Left lobe of liver (tissue), 2 donors: Measurements from ENCODE around the gene LETM1. TPM values are rescaled to one million over a fixed set of nuclear protein-coding genes. Genes with fewer than 3 reads are reported as not detected.
A peak's percentile ranks its signal among the peaks of the same experiment; 100 is the strongest.

ENCODE experiments used
- ATAC-seq: fragments of 200-7000 bp; cut with Tn5 transposase; one replicate; pipeline ENCODE4 v1.9.1; 2020; ENCODE audit warnings: mild to moderate bottlenecking, moderate library complexity
- DNase-seq: peaks from one replicate; pipeline ENCODE4 v3.0.0-alpha.2; 2020; ENCODE audit warnings: low spot score
- total RNA-seq: library from RNA; stranded (reverse); gene quantifications from one replicate; pipeline ENCODE4 v1.2.1, GENCODE V29; 2021
- donor health status: DM: no; HTN: no; CAD: no; lungs with moderate emphysema.
- donor health status: DM: no; HTN: yes; CAD: no.

LETM1 gene
- total RNA-seq, 1 donor from 2014 or later = 28.1 TPM

DNA sequence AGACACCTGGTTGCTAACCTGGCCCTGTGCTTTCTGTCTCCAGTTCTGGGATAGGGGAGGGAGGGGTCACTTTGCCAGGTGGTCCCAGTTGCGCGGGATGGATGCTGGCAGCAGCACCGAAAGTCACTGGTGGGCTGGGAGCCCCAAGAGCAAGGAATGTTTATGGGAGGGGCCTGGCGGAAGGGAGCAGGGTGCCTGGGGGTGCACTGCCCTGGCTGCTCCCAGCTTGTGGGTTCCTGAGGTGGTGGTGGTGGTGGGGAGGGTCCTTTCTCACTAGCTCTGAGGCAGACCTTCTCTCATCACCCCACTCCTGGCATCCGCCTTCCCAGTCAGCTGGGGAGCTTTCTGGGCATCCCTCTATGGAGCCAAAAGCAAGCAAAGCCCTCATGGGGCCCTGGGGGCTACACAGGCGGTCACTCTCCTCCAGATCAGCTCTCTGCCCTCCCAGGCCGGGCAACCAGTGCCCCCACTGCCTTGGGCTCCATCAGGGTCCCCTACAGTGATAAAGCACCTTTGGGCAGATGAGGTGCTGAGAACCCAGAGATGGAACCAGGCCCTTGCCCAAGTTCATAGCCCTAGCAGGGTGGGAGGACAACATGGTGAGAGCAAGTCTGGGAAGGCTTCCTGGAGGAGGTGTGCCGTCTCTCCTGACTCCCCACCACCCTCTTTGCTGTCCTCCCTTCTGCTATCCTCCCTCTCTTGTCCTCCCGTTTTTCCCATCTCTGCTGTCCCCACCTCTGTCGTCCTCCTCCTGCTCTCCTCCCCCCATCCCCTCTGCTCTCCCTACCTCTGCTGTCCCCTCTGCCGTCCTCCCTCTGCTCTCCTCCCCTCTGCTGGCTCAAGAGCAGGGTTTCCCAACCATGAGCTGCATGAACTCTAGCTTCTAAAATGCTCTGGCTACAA, 46.9 kb downstream of the LETM1 start:
- no peak for DNase-seq
- peak; percentile 33 for ATAC-seq

DNA sequence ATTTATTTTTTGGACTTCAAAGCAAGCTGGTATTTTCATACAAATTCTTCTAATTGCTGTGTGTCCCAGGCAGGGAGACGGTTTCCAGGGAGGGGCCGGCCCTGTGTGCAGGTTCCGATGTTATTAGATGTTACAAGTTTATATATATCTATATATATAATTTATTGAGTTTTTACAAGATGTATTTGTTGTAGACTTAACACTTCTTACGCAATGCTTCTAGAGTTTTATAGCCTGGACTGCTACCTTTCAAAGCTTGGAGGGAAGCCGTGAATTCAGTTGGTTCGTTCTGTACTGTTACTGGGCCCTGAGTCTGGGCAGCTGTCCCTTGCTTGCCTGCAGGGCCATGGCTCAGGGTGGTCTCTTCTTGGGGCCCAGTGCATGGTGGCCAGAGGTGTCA, 47.6 kb downstream of the LETM1 start:
- DNase-seq (no peak), ATAC-seq (peak; percentile 8)

DNA sequence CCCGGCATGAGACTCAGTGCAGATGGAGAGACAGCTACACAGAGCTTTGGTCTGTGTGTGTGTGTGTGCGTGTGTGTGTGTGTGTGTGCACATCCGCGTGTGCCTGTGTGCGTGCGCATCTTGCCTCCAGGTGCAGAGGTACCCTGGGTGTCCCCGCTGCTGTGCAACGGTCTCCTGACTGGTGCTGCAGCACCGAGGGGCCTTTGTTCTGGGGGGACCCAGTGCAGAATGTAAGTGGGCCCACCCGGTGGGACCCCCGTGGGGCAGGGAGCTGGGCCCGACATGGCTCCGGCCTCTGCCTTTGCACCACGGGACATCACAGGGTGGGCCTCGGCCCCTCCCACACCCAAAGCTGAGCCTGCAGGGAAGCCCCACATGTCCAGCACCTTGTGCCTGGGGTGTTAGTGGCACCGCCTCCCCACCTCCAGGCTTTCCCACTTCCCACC, 48.6 kb downstream of the LETM1 start:
- ATAC-seq (no peak), DNase-seq (no peak)

- DNase-seq (no peak), ATAC-seq (no peak)
Observed at GRCh38 chr4:1806596-1807331, 49.2 kb downstream of the LETM1 start.

GRCh38 chr4:1806223-1806564, 49.8 kb downstream of the LETM1 start:
- DNase-seq (no peak), ATAC-seq (peak; percentile 1)

- DNase-seq = no peak
- no peak for ATAC-seq
Observed at GRCh38 chr4:1805493-1806222, 50.3 kb downstream of the LETM1 start.

DNA sequence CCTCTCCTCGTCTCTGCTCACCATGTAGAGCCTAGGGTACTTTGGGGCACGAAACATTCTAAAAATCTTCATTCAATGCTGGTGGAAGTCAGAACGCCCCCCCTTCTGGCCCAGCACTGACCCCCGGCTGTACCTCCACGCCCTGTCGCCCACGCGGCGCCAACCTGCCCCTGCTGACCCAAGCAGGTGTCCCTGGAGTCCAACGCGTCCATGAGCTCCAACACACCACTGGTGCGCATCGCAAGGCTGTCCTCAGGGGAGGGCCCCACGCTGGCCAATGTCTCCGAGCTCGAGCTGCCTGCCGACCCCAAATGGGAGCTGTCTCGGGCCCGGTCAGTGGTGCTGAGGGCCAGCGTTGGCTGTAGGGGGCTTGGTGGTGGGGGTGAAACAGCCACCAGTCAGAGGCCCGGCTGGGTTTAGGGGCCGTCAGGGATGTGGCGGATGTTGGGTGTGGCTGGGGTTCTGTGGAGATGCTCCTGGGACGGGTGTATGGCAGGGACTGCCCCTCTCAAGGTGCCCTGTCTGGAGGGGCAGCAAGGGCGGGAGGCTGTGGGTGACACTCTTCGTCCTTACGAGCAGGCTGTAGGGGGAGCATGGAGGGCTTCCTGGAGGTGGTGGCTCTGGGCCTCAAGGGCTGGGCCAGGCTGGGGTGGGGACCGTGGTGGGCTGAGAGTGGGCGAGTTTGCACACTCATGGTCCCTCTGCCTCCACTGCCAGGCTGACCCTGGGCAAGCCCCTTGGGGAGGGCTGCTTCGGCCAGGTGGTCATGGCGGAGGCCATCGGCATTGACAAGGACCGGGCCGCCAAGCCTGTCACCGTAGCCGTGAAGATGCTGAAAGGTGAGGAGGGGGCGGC, 51.1 kb downstream of the LETM1 start:
- DNase-seq = no peak
- ATAC-seq = no peak

DNA sequence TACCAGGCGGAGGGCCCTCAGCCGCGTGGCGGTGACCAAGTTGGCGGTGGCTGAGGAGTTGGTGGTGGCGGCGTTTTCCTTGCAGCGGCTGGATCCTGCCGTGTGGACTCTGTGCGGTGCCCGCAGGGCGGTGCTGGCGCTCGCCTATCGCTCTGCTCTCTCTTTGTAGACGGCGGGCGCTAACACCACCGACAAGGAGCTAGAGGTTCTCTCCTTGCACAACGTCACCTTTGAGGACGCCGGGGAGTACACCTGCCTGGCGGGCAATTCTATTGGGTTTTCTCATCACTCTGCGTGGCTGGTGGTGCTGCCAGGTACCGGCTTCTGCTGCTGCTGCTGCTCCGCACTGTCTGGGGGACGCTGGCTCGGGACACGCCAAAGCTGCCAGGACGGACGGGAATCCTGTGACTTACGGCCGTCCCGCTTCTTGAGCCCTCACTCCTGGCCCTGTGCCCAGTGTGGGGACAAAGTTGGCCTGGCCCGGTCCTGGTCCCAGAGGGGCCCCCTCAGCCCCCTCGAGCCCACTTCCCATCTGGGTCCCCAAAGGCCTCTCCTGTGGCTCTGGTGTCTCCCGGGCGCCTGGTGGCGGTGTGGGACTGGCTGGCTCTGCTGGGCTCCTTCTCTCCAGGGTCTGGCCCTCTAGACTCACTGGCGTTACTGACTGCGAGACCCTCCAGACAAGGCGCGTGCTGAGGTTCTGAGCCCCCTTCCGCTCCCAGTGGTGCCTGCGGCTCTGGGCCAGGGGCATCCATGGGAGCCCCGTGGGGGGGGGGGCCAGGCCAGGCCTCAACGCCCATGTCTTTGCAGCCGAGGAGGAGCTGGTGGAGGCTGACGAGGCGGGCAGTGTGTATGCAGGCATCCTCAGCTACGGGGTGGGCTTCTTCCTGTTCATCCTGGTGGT, 52.2 kb downstream of the LETM1 start:
- no peak for DNase-seq
- no peak for ATAC-seq

GRCh38 chr4:1802720-1803522, 53.0 kb downstream of the LETM1 start:
- DNase-seq = no peak
- ATAC-seq = no peak

DNA sequence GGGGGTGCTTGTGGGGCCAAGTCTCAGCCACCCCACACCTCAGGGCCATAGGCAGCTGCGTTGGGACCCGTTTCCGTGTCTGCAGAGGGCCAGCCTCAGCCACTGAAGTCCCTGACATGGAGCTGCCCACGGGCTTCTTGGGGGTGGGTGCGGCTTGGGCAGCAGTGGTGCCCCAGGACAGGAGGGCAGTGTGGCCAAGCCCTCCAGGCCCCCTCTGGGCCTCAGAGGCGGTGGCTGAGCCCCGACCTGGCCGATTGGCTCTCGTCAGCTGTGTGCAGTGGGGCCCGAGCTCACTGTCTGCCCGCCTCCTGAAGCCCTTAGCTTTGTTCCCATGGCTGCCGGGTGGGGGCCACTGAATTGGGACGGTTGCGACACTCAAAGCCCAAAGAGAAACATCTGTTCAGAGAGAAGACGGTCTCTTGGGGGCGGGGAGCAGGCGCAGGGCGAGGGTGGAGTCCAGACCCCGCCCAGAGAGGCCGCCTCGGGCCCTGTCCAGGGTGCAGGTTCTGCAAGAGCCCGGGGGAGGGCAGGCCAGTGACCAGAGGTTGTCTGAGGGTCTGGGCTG, 53.7 kb downstream of the LETM1 start:
- ATAC-seq (peak; percentile 8), DNase-seq (no peak)

DNA sequence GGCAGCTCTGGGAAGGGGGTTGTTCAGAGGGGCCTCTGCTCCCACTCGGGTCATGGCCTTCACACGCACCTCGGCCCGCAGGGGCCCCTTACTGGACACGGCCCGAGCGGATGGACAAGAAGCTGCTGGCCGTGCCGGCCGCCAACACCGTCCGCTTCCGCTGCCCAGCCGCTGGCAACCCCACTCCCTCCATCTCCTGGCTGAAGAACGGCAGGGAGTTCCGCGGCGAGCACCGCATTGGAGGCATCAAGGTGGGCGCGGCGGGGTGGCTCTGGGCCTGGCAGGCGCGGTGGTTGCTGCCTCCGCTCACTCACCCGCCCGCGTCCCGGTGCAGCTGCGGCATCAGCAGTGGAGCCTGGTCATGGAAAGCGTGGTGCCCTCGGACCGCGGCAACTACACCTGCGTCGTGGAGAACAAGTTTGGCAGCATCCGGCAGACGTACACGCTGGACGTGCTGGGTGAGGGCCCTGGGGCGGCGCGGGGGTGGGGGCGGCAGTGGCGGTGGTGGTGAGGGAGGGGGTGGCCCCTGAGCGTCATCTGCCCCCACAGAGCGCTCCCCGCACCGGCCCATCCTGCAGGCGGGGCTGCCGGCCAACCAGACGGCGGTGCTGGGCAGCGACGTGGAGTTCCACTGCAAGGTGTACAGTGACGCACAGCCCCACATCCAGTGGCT, 54.5 kb downstream of the LETM1 start:
- DNase-seq = no peak
- ATAC-seq = no peak

- DNase-seq = no peak
- no peak for ATAC-seq
Observed at GRCh38 chr4:1800805-1801204, 55.2 kb downstream of the LETM1 start.

- no peak for DNase-seq
Observed at GRCh38 chr4:1799387-1800375, 56.3 kb downstream of the LETM1 start.

DNA sequence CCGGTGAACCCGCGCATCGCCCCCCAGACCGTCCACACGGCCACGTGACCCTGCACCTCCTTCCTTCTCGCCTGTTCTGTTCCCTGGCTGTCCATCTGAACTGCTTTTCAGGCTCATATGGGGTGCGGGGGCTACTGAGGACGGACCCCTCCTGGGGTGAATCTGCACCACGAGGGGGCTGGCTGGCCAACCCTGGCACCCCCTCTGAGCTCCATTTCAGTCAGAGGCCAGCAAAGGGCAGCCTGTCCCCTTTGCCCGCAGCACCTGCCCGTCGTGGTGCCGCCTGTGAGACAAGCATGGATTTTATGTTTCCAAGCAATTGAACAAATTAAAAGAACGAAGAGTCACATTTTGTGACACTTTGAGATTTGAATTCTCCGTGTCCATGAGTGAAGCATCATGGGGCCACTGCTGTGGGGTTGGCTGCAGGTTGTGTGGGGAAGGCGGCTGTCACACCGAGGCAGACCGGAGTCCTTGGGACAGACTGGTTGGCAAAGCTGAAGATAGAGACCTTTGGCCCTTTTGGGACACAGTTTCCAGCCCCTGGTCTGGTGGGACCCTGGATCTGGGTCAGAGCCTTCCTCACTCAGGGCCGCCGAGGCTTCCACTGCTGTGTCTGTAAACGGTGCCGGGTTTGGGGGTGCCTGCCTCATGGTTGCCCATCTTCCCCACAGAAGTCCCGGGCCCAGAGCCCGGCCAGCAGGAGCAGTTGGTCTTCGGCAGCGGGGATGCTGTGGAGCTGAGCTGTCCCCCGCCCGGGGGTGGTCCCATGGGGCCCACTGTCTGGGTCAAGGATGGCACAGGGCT, 57.2 kb downstream of the LETM1 start:
- no peak for DNase-seq
- no peak for ATAC-seq

More at GRCh38 chr4:1799387-1800375, 56.3 kb downstream of the LETM1 start:
- ATAC-seq = no peak

DNA sequence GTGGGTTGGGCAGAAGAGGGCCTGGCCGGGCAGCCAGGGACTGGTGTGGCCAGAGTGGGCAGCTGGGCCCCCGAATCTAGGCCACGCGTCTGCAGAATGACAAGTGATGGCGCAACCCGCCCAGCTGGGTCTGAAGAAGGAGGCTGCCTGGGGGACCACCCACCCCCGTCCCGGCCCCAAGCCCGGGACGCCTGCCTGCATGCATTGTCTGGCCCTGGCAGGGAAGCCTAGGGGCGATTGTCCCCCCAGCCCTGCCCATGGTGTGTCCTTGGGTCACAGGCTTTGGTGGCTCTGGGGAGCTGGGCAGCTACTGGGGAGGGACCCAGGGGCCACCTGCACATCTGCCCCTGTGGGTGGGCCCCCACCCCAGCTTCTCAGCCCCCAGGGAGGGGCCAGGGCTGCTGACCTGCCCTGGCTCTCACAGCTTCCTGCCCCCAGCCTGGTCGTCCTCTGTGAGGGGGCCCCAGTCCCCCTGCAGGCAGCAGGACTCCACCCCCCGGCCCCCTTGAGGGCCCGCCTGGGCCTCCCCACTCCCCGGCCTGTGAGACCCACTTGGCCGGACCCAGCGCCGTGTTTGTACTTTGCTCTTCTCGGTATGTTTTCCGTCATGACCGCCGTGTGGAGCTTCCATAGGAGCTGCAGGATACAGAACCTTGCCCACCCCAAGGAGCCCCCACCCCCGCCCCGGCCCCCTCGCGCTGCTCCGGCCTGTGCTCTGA, 57.9 kb downstream of the LETM1 start:
- DNase-seq (no peak), ATAC-seq (no peak)
